Smooth muscle cell (in vitro differentiated cells): Measurements from ENCODE around the gene SHISAL2A. TPM values are rescaled to one million over a fixed set of nuclear protein-coding genes. Genes with fewer than 3 reads are reported as not detected.

Source experiments
- DNase-seq: peaks from one replicate; lab custom pipeline; 2025; ENCODE audit not compliant: unreplicated experiment; lab: John Stamatoyannopoulos, UW
- H2AFZ ChIP-seq: fragments of 200-600 bp; sonication (generic); 2 replicates; pipeline ENCODE4 v1.6.0; 2016; ENCODE audit warnings: antibody characterized with exemption, low read depth, mild to moderate bottlenecking
- H3F3A ChIP-seq: fragments of 200-600 bp; sonication (generic); 2 replicates; pipeline ENCODE4 v1.6.0; 2017; ENCODE audit warnings: antibody characterized with exemption, low read depth
- H3K27ac ChIP-seq: fragments of 200-600 bp; sonication (generic); 2 replicates; pipeline ENCODE4 v1.5.1; 2016; ENCODE audit warnings: low read depth, mild to moderate bottlenecking
- H3K27me3 ChIP-seq: fragments of 200-600 bp; sonication (generic); 2 replicates; pipeline ENCODE4 v1.6.1; 2016; ENCODE audit warnings: low read depth, mild to moderate bottlenecking
- H3K36me3 ChIP-seq: fragments of 200-600 bp; sonication (generic); 2 replicates; pipeline ENCODE4 v1.5.1; 2016; ENCODE audit warnings: low read depth
- H3K4me1 ChIP-seq: fragments of 200-600 bp; sonication (generic); 2 replicates; pipeline ENCODE4 v1.5.1; 2016; ENCODE audit warnings: low read depth
- H3K4me2 ChIP-seq: fragments of 200-600 bp; sonication (generic); 2 replicates; pipeline ENCODE4 v1.6.0; 2016; ENCODE audit warnings: mild to moderate bottlenecking
- H3K4me3 ChIP-seq: fragments of 200-600 bp; sonication (generic); 2 replicates; pipeline ENCODE4 v1.5.1; 2016; ENCODE audit warnings: mild to moderate bottlenecking
- H3K79me2 ChIP-seq: fragments of 200-600 bp; sonication (generic); 2 replicates; pipeline ENCODE4 v1.6.0; 2016; ENCODE audit warnings: low read depth, mild to moderate bottlenecking
- H3K9ac ChIP-seq: fragments of 200-600 bp; sonication (generic); 2 replicates; pipeline ENCODE4 v1.6.0; 2016; ENCODE audit warnings: low read depth
- H3K9me3 ChIP-seq: fragments of 200-600 bp; sonication (generic); replicated peaks from 2 replicates; pipeline ENCODE4 v1.5.1; 2016; ENCODE audit warnings: low read depth
- H4K20me1 ChIP-seq: fragments of 200-600 bp; sonication (generic); 2 replicates; pipeline ENCODE4 v1.6.0; 2016; ENCODE audit warnings: low read depth
- WGBS: methylation state at CpG from one replicate; pipeline ENCODE4 v1.1.7; 2016; ENCODE audit warnings: low lambda C conversion rate; 5-methylcytosine and 5-hydroxymethylcytosine counted together
- polyA plus RNA-seq: library from polyadenylated mRNA; unstranded; fragments of >200 nt; fragmentation: Nextera tagmentation; extraction: Ambion mirVana; gene quantifications from 2 replicates; pipeline ENCODE4 v1.2.1, GENCODE V29; 2016
- total RNA-seq: library from RNA; depleted of rRNA; stranded (reverse); fragments of >200 nt; gene quantifications from 2 replicates; pipeline ENCODE4 v1.2.3, GENCODE V29; 2014
- TF ChIP-seq, protein P1 (sequence below): fragments of 200-600 bp; sonication (generic); IDR thresholded peaks from 2 replicates; pipeline ENCODE4 v1.5.1; 2017; ENCODE audit warnings: borderline replicate concordance, mild to moderate bottlenecking, antibody characterized with exemption; ENCODE audit not compliant: insufficient read depth, poor library complexity, severe bottlenecking

The SHISAL2A gene
- total and polyA plus RNA-seq, 2 experiments from 2014 or later = 0.66 to 2.3 TPM

DNA sequence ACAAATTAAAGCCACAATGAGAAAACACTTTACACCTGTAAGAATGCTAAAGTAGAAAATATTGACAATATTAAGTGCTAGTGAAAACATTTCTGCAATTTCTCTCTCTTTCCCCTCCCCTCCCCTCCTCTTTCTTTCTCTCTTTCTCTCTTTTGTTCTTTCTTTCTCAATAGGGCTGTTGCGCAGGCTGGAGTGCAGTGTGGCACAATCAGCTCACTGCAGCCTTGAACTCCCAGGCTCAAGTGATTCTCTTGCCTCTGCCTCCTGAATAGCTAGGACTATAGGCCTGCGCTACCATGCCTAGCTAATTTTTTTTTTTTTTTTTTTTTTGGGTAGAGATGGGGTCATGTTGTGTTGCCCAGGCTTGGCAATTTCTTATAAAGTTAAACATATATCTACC lies 5.9 kb upstream of the SHISAL2A start:
- Histone ChIP-seq H3K9ac (no peak overlapping the region), H3K9me3 (no peaks in the 10 kb centered on the region), H3K36me3 (no peaks in the 10 kb centered on the region), H3F3A (no peaks in the 10 kb centered on the region), H2AFZ (no peak overlapping the region), H4K20me1 (no peaks in the 10 kb centered on the region), H3K79me2 (no peaks in the 10 kb centered on the region), H3K4me1 (no peaks in the 10 kb centered on the region), H3K27me3 (peaks cover 2% of the 10 kb centered on the region), H3K4me2 (no peak overlapping the region), H3K27ac (no peak overlapping the region), H3K4me3 (no peak overlapping the region)
- no peak for DNase-seq
- WGBS = 95% methylated on average over 2 of the region's 2 CpGs
- TF ChIP-seq, protein P1, sequence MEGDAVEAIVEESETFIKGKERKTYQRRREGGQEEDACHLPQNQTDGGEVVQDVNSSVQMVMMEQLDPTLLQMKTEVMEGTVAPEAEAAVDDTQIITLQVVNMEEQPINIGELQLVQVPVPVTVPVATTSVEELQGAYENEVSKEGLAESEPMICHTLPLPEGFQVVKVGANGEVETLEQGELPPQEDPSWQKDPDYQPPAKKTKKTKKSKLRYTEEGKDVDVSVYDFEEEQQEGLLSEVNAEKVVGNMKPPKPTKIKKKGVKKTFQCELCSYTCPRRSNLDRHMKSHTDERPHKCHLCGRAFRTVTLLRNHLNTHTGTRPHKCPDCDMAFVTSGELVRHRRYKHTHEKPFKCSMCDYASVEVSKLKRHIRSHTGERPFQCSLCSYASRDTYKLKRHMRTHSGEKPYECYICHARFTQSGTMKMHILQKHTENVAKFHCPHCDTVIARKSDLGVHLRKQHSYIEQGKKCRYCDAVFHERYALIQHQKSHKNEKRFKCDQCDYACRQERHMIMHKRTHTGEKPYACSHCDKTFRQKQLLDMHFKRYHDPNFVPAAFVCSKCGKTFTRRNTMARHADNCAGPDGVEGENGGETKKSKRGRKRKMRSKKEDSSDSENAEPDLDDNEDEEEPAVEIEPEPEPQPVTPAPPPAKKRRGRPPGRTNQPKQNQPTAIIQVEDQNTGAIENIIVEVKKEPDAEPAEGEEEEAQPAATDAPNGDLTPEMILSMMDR = no peak

DNA sequence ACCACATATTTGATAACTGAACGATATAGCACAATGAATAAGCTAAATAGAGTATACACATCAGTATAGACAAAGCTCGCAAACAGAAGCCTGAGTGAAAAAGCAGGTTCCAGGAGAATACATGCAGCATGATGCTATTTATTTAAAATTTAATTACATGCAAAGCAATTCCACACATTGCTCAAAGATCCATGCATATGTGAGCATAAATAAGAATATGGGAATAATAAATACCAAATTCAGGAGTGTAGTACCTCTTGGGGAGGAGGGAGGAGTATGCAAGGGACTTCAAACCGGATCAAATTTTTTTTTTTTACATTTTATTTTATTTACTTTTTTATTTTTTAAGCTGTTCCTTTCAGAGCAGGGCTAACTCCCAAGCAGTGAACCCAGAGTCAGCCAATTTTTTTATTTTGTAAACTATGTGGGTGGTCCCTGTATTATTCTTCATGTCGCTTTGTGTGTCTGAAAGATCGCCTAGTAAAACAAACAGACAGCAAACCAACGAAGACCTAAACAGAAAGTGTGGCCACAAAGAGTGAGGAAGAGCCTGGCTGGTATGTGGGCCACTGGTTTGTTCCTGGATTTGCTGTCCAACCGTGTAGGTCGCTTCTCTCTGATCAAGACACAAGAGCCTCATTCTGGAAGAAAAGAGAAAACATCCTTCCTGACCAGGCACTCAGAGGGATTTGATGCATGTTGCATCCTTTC lies 4.2 kb upstream of the SHISAL2A start:
- DNase-seq = no peak
- Histone ChIP-seq H3K4me2 (no peak overlapping the region), H3F3A (no peaks in the 10 kb centered on the region), H3K27me3 (peaks cover 18% of the 10 kb centered on the region), H3K9ac (no peak overlapping the region), H4K20me1 (no peaks in the 10 kb centered on the region), H3K79me2 (no peaks in the 10 kb centered on the region), H3K27ac (no peak overlapping the region), H3K4me3 (no peak overlapping the region), H3K36me3 (no peaks in the 10 kb centered on the region), H2AFZ (no peak overlapping the region), H3K4me1 (no peaks in the 10 kb centered on the region), H3K9me3 (no peaks in the 10 kb centered on the region)
- TF ChIP-seq, protein P1 = no peak
- 79% methylated on average over 8 of the region's 8 CpGs for WGBS

DNA sequence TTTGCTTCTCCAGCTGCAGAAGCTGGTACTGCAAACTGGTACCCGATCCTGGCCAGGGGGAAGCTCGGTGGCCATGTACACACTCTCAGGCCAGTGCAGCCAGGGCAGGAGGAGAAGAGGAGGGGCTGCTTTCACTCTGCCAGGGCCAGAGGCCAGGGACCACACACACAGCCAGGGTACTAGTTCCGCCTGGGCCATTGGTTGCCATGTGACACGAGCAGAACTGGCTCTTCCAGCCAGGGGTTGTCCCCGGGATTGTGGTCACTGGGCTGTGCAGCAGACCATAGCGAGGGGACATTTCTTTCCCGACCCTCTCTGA lies 3.7 kb upstream of the SHISAL2A start:
- H3K4me1 ChIP-seq = no peaks in the 10 kb centered on the region
- WGBS = 79% methylated on average over 7 of the region's 7 CpGs
- no peaks in the 10 kb centered on the region for H3K79me2 ChIP-seq
- H3K36me3 ChIP-seq = no peaks in the 10 kb centered on the region
- no peak overlapping the region for H3K4me2 ChIP-seq
- no peaks in the 10 kb centered on the region for H3F3A ChIP-seq
- peaks cover 22% of the 10 kb centered on the region for H3K27me3 ChIP-seq
- H4K20me1 ChIP-seq = no peaks in the 10 kb centered on the region
- no peak for DNase-seq
- no peak overlapping the region for H2AFZ ChIP-seq
- TF ChIP-seq, protein P1 = no peak
- H3K4me3 ChIP-seq = no peak overlapping the region
- H3K27ac ChIP-seq = no peak overlapping the region
- no peak overlapping the region for H3K9ac ChIP-seq
- H3K9me3 ChIP-seq = no peaks in the 10 kb centered on the region

DNA sequence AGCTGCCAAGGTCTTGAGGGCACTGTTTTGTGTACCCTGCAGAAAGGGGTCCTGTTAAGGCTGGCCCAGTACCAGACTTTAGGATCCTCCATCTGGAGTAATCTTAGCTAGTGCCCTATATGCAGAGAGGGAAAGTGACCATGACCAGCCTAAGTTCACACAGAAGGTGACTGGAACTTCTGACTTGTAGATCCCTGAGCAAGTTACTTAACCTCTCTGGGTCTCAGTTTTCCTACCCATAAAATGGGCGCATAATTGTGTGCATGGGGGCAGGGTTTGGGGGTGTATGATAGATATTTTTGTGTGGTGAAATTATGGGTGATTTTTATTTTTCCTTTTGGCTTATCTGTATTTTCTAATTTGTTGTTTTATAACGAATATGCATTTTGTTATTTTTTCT lies 3.3 kb upstream of the SHISAL2A start:
- H3K79me2 ChIP-seq = no peaks in the 10 kb centered on the region
- no peak overlapping the region for H3K27ac ChIP-seq
- H3K4me1 ChIP-seq = no peaks in the 10 kb centered on the region
- peaks cover 22% of the 10 kb centered on the region for H3K27me3 ChIP-seq
- no peaks in the 10 kb centered on the region for H4K20me1 ChIP-seq
- H3K36me3 ChIP-seq = no peaks in the 10 kb centered on the region
- H2AFZ ChIP-seq = no peak overlapping the region
- no peak overlapping the region for H3K4me2 ChIP-seq
- TF ChIP-seq, protein P1 = no peak
- DNase-seq = no peak
- H3F3A ChIP-seq = no peaks in the 10 kb centered on the region
- 100% methylated on average over 2 of the region's 2 CpGs for WGBS
- H3K4me3 ChIP-seq = no peak overlapping the region
- H3K9ac ChIP-seq = no peak overlapping the region
- no peaks in the 10 kb centered on the region for H3K9me3 ChIP-seq
